Measurements from ENCODE around the gene ZWILCH.
A peak's percentile ranks its signal among the peaks of the same experiment; 100 is the strongest.

Gene ZWILCH

GRCh38 chr15:66558271-66558670, 53.1 kb downstream of the ZWILCH start:
- DNase-seq, result no peak

- no peak for DNase-seq
These were observed 55.9 kb downstream of the ZWILCH start for GRCh38 chr15:66560856-66561525.

GRCh38 chr15:66563126-66563525, 58.0 kb downstream of the ZWILCH start:
- no peak for DNase-seq

- no peak for DNase-seq
These were observed 58.5 kb downstream of the ZWILCH start for GRCh38 chr15:66563566-66564110.

- DNase-seq, result no peak
These were observed 59.3 kb downstream of the ZWILCH start for GRCh38 chr15:66564136-66565041.

DNA sequence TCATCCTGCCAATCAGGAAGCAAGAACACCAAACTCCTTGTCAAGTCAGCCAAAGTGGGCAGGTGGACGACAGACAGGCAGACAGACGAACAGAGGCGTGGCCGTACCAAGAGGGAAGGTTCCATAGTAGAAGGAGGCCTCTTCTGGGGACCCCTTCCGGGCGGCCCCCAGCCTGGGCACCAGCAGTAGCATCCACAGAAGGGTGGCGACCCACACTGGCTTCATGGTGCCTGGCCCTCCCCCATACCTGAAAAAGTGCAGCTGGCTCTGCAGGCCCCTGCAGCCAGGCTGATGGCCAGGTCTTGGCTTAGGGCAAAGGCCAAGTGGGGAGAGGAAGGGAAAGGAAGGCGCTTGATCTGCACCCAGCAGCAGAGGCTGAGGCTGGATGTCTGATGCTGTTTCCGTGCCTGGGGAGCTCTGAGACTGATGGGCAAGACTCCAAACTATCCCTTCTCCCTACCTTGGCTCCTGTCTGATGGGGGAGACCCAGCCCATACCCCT, 60.1 kb downstream of the ZWILCH start:
- DNase-seq, result no peak

DNA sequence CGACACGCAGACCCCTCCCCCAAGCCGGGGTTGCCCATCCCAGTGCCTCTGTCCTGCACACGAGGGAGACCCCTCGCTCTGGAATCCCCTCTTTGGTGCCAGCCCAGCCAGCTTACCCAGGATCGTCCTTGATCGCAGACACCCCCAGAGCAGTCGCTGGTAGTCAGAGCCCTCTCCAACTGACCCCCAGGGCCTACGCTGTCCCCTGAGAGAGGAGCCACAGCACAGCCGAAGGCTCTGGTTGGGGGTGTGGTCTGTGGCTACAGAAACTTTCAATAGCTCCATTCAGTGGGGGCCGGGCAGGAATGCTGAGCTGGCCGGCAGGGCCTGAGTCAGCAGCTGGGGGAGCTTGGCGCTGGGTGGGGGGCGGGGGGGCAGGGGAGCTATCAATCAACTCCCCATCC, 60.6 kb downstream of the ZWILCH start, which contains the start of gene LCTL:
Gene LCTL (minus strand): TSS at position 258 of the 404 bp plus-strand sequence. CDS start 633 bp downstream, outside the sequence.
- no peak for DNase-seq

- peak; percentile 69 to 74 for DNase-seq
These were observed 61.9 kb downstream of the ZWILCH start for GRCh38 chr15:66566963-66567531.

DNA sequence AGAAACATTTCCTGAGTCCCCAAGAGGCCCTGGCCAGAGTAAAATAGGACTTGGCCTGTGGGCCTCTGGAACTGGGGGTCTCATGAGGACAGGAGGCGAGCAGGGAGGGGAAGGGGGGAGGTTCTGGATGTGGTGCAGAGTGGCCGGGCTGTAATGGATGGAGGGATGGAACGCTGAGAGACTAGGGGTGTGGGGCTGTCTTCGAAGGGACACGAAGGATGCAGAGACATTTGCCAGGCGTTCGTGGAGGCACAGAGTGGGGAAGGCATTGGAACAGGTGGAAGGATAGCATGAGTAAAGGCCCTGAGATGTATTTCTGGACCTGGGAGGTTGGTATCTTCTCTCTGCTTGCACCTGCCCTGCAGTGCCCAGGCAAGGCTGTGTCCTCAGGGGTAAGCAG, 62.8 kb downstream of the ZWILCH start:
- no peak for DNase-seq

DNA sequence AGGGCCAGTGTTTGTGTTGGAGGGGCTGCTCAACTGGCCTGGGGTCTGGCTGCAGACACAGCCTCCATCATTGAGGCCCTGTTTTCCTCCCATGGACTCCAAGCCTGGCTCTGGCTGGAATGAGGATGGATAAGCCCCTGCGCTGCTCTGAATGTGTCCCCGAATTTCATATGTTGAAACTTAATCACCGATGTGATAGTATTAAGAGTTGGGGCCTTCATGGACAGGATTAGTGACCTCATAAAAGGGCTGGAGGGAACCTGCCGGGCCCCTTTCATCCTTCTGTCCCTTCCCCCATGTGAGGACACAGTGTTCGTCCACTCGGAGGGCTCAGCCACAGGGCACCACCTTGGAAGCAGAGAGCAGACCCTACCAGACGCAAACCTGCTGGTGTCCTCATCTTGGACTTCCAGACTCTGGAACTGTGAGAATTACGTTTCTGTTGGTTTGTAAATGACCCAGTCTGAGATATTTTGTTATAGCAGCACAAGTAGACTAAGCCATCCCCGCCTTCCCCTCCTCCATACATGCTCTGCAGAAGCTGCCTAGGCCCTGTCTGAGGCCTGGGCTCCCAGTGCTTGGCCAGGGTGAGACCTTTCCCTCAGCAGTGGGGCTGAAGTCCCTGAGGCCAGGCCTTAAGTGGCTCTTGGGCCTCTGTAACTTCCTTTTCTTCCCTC, 64.5 kb downstream of the ZWILCH start:
- DNase-seq, result no peak

DNA sequence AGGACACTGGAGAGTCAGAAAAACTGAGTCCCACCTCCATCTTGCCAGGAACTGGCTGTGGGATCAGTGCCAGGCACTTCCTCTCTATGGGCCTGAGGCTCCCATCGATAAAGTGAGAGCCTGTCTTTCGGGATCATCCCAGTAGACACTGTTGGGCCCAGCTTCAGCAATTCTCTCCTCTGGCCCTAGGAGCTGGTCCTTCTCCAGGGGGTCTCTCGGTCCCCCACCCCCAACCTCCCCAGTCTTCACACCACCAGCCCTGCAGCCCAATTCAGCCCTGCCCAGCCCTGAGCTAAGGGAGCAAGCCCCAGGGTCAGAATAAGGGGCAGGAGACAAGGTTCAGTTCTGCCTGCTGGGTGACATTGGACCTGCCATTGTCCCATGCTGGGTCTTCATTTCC, 65.2 kb downstream of the ZWILCH start:
- DNase-seq, result no peak

- DNase-seq, result no peak
These were observed 65.8 kb downstream of the ZWILCH start for GRCh38 chr15:66570842-66571478.

DNA sequence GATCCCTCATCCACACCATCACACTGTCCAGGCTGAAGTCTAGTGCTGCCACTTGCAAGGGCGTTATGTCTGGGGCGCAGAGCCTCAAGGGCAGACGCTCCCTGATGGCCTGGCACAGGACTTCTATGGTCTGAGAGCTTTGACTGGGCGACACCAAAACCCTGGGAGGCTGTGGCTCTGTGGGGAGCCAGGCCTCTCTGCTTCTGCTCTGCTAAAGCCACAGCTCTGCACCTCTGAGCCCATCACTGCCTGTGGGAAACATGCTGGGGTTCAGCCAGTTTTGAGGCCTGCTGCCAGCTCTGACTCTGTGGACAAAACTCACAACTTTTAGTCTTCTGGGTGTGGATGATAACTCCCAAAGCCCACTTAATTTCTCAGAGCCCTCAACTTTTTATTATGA, 67.0 kb downstream of the ZWILCH start:
- DNase-seq, result no peak

DNA sequence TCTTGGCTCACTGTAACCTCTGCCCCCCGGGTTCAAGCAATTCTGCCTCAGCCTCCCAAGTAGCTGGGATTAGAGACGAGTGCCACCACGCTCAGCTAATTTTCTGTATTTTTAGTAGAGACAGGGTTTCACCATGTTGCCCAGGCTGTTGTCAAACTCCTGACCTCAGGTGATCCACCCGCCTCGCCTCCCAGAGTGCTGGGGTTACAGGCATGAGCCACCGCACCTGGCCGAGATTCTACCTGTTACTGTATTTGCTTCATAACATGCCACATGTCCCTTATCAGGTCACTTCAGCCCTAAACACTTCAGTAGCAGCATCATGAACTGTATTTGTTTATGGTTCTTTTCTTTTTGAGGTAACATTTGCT, 68.2 kb downstream of the ZWILCH start:
- no peak for DNase-seq

DNA sequence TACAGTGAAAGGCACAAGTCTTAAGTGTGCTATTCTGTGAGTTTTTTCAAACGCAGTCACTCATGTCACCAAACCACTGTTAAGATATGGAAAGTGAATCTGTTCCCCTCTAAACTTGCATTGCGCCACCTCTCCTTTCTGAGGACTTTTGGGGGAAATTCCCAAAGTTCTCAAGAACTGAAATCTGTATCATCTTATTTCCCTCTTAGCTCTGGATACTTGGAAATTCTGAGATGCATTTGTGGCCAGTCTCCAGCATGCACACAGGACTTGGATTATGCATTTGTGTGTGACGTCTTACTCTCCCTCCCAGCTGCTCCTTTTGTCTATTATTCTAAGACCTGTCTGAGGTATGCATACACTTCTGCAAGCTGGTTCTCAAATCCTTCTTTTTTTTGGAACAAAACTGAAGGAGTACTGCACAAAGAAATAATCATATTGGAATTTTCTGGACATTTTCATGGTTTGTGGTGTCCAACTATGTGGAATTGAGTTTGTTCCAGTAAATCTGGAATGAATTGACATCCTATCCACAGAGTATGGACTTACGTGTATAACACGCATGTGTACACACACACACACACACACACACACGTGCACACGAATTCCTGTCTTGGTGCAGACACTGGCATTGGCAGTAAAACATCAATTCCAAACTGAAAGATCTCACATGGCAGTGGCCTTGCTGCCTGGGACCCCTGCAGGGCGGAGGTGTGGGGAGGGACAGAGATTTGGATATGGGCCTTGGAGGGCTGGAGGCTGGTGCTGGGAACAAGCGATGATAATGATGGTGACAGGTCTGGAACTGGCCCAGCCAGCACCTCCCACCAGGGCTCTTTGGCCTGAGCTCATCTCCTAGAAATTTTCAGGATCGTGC, 68.8 kb downstream of the ZWILCH start:
- DNase-seq, result no peak

GRCh38 chr15:66574596-66574950, 69.4 kb downstream of the ZWILCH start:
- DNase-seq, result no peak

DNA sequence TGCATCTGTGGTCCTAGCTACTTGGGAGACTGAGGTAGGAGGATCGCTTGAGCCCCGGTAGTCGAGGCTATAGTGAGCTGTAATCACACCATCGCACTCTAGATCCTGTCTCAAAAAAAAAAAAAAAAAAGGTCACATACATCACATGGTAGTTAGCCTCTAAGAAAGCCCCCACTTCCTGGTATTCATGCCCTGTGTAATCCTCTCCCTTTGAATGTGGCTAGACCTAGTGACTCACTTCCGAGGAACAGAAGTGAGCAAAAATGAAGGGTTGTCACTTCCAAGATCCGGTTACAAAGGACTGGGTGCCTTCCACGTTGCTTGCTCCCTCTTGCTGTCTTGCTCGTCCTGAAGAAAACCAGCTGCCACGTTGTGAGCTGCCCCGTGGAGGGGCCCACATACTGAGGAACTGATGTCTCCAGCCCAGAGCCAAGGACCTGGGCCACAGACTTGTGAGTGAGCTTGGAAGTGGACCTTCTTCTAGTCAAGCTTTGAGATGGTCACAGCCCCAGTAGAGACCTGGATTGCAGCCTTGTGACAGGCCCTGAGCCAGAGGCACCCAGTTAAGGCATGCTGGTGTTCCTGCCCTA, 73.3 kb downstream of the ZWILCH start:
- DNase-seq, result no peak

- DNase-seq, result no peak
These were observed 75.5 kb downstream of the ZWILCH start for GRCh38 chr15:66580643-66581042.

- no peak for DNase-seq
These were observed 76.9 kb downstream of the ZWILCH start for GRCh38 chr15:66581972-66582537.

Measured in NCI-H524 (cell line).